ENCODE measurements around the gene NRL.

The NRL gene

GRCh38 chr14:24096545-24097181 lies 18.1 kb downstream of the NRL start:
- DNase-seq: no peak

- no peak for DNase-seq
These were observed 19.3 kb downstream of the NRL start for GRCh38 chr14:24095271-24096068.

GRCh38 chr14:24094841-24095270 lies 19.9 kb downstream of the NRL start:
- DNase-seq: no peak

- DNase-seq: peak; percentile 61
These were observed 20.6 kb downstream of the NRL start, which contains the start of gene PCK2 for GRCh38 chr14:24093901-24094840. Gene PCK2, plus strand, starts transcription at chr14:24094311. Its CDS starts 95 bp downstream, at chr14:24094406.

GRCh38 chr14:24093207-24093900 lies 21.4 kb downstream of the NRL start:
- no peak for DNase-seq

- no peak for DNase-seq
These were observed 22.1 kb downstream of the NRL start for GRCh38 chr14:24092505-24093206.

DNA sequence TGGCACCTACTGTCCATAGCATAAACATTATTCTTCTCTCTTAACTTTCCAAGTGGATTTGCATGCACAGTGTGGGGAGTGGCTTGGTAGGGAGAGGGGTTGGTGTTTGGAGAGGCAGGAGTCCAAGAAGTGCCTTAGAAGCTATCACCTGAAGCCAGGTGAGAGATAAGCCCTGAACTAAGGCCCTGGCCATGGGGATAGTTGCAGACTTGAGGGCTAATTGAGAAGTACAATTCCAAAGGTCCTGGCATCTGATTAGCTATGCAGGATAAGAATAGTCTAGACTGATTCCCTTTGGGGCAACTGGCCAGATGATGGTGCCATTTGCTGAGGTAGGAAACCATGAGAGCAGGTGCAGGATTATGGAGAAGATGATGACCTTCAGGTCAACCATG lies 22.6 kb downstream of the NRL start:
- no peak for DNase-seq

- no peak for DNase-seq
These were observed 24.9 kb downstream of the NRL start for GRCh38 chr14:24089890-24090289.

DNA sequence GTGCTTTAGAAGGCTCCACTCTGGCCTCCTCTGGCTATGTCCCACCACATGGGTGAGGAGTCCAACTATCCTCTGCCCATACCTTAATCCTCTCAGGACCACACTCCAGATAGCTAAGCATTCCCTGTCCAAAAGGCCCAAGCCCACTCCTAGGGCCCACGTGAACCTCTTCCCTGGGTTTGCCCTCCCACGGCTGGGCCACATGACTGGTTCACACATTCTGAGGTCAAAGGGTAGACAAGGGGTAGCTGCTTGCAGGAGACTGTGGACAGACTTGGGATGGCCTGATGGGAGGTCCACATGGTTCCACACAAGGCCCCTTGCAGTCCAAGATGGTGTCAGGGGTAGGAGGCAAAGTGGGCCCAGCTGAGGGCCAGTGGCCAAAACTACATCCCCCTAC lies 26.7 kb downstream of the NRL start:
- no peak for DNase-seq

- no peak for DNase-seq
These were observed 27.7 kb downstream of the NRL start for GRCh38 chr14:24087004-24087403.

- no peak for DNase-seq
These were observed 28.4 kb downstream of the NRL start for GRCh38 chr14:24086193-24086955.

- DNase-seq: no peak
These were observed 29.5 kb downstream of the NRL start for GRCh38 chr14:24085215-24085614.

GRCh38 chr14:24084440-24084839 lies 30.3 kb downstream of the NRL start:
- no peak for DNase-seq

- DNase-seq: no peak
These were observed 31.3 kb downstream of the NRL start for GRCh38 chr14:24083462-24083861.

DNA sequence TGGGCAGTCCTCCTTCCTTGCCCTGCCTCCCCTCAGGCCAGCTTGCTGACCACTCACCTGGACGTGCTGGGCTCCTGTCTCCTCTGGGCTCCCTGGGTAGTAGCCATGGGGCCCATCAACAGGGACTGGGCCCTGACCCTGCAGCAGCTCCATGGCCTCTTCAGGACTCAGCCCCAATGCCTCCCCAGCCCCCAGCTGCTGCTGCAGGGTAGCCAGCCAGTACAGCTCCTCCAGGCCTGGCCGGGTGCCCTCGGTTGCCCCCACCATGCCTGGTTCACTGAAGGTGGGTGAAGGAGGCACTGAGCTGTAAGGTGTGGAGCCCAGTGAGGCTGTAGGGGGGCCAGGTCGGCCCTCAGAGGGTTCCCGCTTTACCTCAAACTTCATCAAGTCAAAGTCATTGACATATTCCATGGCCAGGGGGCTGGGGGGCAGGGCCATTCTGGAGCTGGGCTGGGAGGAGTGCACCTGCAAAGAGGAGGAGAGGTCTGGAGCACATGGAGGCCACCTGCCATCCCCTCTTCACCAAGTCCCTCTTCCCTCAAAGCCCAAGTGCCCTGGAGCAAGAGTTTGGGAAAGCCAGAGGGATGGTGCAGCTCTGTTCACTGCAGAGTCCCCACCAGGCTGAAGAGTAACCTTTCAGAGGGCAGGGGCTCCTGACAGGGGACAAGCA lies 32.2 kb downstream of the NRL start:
- no peak for DNase-seq

DNA sequence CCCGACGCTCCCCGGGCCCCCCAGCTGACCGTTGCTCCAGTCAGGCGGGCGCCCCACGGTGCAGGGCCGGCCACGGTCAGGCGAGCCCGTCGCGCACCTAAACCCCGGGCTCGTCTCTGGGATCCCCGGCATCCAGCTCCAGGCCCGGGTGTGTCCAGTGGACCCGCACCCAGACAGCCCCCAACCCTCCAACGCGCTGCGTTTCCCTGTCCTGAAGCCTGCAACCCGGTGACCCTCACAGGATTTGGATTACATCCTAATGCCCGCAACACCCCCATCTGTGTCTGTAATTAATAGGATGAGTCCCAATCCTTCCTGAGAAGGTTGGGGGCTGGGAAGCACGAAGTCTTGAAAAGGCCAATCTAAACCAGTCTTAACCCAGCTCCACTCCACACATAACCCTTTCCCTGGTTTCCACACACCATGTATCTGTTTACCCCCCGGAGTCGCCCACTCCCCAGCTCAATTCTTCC lies 33.0 kb downstream of the NRL start:
- no peak for DNase-seq

DNA sequence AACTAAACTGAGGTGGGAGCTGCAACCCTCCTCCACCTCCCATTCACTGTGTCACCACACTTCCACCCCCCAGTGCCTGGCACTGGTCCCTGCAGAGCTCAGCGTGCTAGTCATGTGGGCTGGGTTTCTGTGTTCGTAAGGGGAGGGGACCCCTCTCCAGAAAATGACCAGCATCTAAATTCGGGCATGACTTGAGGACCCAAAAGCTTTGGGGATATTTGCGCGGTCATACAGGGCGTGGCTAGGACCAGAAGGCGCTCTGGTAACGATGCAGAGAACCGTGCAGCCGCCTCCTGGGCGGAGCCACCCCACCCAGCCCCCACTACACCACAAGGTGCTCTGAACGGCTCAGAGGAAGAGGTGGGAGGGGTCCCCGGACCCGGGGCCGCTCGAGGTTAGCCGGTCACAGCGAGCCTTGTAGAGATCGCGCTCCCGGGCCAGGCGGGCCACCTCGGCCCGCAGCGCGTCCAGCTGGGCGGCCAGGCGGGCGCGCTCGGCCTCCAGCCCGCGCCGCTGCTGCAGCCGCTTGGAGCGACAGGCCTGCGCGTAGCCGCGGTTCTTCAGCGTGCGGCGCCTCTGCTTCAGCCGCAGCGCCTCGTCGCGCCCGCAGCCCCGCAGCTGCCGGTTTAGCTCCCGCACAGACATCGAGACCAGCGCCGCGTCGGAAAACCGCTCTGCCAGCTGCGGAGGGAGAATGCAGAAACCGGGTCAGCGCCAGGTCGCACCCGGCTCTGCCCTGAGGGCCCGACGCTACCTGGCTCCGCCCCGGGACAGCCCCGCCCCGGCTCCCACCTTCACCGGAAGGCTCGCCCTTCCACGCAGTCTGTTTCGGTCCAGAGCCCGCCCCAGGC lies 33.6 kb downstream of the NRL start:
- DNase-seq: peak; percentile 51

DNA sequence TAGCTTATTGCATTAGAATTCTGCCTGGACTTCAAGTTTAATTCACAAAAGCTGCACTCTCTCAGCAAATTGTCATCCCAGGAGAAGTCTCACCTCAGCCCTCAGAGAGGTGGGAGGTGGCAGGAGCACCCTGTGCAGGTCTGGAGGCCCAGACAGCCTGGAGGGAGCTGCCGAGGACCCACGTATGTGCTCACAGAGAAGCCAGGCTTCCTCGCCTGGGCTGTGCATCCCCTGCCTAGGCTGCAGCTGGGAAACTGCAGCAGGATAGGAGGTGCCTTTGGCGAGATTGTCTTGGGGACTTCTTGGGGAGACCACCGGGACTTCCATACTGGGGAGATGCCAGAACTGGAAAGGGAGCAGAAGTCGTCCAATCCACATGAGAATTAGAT lies 34.6 kb downstream of the NRL start:
- DNase-seq: no peak

GRCh38 chr14:24079491-24080141 lies 35.1 kb downstream of the NRL start:
- no peak for DNase-seq
